ENCODE results near the gene TUBGCP2. TPM values are rescaled to one million over a fixed set of nuclear protein-coding genes. Genes with fewer than 3 reads are reported as not detected.

TUBGCP2 gene
- total and polyA plus RNA-seq, 2 of the 13 experiments (the other 11 are each of a cell fraction or from before 2014, with no cell fraction given) = 21.3 to 34.5 TPM

GRCh38 chr10:133299224-133299623 lies 9.4 kb downstream of the TUBGCP2 start (continued):
- TF ChIP-seq ZNF660 (CRISPR knock-in tag; IDR thresholded peaks at IDR 0.05; ENCODE audit: borderline replicate concordance, low read depth) (no peak), RBM39 (IDR thresholded peaks at IDR 0.05; ENCODE audit: low read depth, low read length, poor library complexity, severe bottlenecking) (no peak), ZNF616 (CRISPR knock-in tag; IDR thresholded peaks at IDR 0.05; ENCODE audit: low read depth) (no peak), SP140L (CRISPR knock-in tag; IDR thresholded peaks at IDR 0.05; ENCODE audit: borderline replicate concordance) (no peak), JUN (CRISPR knock-in tag; IDR thresholded peaks at IDR 0.05) (no peak), ZNF280B (CRISPR knock-in tag; IDR thresholded peaks at IDR 0.05; ENCODE audit: borderline replicate concordance) (no peak), RERE (CRISPR knock-in tag; IDR thresholded peaks at IDR 0.05; ENCODE audit: low read depth) (no peak)
